Stomach (tissue), 4 donors: ENCODE results near the gene SH3BP5.

Experiments used
- POLR2AphosphoS5 ChIP-seq, 3 donors: sonication (generic); formaldehyde crosslinking; IDR thresholded peaks; one replicate each; pipeline ENCODE4 v1.6.1; 2016; ENCODE audit warnings: antibody characterized with exemption in 3 of 3
- TF ChIP-seq, protein P1 (sequence below), 7 experiments: fragments of 450-650 bp in 4 of 7; fragments of 200-600 bp in 3 of 7; sonication (generic) in 3 of 7; IDR thresholded peaks; one replicate each; pipeline ENCODE4 v1.5.1; 2016 to 2019; ENCODE audit warnings: antibody characterized with exemption in 7 of 7, control low read depth in 2 of 7, mild to moderate bottlenecking in 1 of 7

- TF ChIP-seq POLR2AphosphoS5 (IDR thresholded peaks at IDR 0.05): no peak
- TF ChIP-seq, protein P1, sequence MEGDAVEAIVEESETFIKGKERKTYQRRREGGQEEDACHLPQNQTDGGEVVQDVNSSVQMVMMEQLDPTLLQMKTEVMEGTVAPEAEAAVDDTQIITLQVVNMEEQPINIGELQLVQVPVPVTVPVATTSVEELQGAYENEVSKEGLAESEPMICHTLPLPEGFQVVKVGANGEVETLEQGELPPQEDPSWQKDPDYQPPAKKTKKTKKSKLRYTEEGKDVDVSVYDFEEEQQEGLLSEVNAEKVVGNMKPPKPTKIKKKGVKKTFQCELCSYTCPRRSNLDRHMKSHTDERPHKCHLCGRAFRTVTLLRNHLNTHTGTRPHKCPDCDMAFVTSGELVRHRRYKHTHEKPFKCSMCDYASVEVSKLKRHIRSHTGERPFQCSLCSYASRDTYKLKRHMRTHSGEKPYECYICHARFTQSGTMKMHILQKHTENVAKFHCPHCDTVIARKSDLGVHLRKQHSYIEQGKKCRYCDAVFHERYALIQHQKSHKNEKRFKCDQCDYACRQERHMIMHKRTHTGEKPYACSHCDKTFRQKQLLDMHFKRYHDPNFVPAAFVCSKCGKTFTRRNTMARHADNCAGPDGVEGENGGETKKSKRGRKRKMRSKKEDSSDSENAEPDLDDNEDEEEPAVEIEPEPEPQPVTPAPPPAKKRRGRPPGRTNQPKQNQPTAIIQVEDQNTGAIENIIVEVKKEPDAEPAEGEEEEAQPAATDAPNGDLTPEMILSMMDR (IDR thresholded peaks at IDR 0.05): no peak
Measured at GRCh38 chr3:15345066-15345607, 12.8 kb upstream of the SH3BP5 start.
